Measurements from ENCODE around the gene DAGLA.

GRCh38 chr11:61694602-61694939 lies 14.4 kb downstream of the DAGLA start:
- TF ChIP-seq, protein P1, sequence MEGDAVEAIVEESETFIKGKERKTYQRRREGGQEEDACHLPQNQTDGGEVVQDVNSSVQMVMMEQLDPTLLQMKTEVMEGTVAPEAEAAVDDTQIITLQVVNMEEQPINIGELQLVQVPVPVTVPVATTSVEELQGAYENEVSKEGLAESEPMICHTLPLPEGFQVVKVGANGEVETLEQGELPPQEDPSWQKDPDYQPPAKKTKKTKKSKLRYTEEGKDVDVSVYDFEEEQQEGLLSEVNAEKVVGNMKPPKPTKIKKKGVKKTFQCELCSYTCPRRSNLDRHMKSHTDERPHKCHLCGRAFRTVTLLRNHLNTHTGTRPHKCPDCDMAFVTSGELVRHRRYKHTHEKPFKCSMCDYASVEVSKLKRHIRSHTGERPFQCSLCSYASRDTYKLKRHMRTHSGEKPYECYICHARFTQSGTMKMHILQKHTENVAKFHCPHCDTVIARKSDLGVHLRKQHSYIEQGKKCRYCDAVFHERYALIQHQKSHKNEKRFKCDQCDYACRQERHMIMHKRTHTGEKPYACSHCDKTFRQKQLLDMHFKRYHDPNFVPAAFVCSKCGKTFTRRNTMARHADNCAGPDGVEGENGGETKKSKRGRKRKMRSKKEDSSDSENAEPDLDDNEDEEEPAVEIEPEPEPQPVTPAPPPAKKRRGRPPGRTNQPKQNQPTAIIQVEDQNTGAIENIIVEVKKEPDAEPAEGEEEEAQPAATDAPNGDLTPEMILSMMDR (IDR thresholded peaks at IDR 0.05): no peak
- TF ChIP-seq POLR2A (IDR thresholded peaks at IDR 0.05): no peak
